HCT116 (cell line): ENCODE results near the gene SCN1B.

Experiments
- EGR1 ChIP-seq: IDR thresholded peaks from 2 replicates; pipeline ENCODE4 v1.6.1; 2012; ENCODE audit warnings: low read depth
- POLR2A ChIP-seq: IDR thresholded peaks from 2 replicates; pipeline ENCODE4 v1.7.0; 2011; ENCODE audit warnings: borderline replicate concordance; ENCODE audit not compliant: insufficient read depth, insufficient read length; ENCODE audit errors: extremely low read depth
- POLR2AphosphoS5 ChIP-seq: IDR thresholded peaks from 2 replicates; pipeline ENCODE4 v1.6.1; 2011; ENCODE audit warnings: mild to moderate bottlenecking, low read depth, low read length, moderate library complexity
- RAD21 ChIP-seq: IDR thresholded peaks from 2 replicates; pipeline ENCODE4 v1.6.1; 2012; ENCODE audit warnings: low read depth, mild to moderate bottlenecking
- SP1 ChIP-seq: IDR thresholded peaks from 2 replicates; pipeline ENCODE4 v1.6.1; 2012; ENCODE audit warnings: low read depth
- SRF ChIP-seq: IDR thresholded peaks from 2 replicates; pipeline ENCODE4 v1.6.1; 2012; ENCODE audit warnings: low read depth
- ZFX ChIP-seq: fragments of 450-650 bp; IDR thresholded peaks from 2 replicates; pipeline ENCODE4 v1.6.1; 2017
- ZNF274 ChIP-seq: fragments of 200-500 bp; sonication (Bioruptor generic); IDR thresholded peaks from 2 replicates; pipeline ENCODE4 v1.6.1; 2014; ENCODE audit warnings: mild to moderate bottlenecking, low read depth, low read length, inconsistent platforms
- TF ChIP-seq, protein P1 (sequence below), 3 experiments: fragments of 200-600 bp in 1 of 3; sonication (generic) in 1 of 3; IDR thresholded peaks in 2 of 3; conservative IDR thresholded peaks in 1 of 3; 2 replicates each; pipeline ENCODE4 v1.5.1; 2012 to 2017; ENCODE audit warnings: low read depth in 2 of 3, low read length in 2 of 3, antibody characterized with exemption in 1 of 3, borderline replicate concordance in 1 of 3, control low read depth in 1 of 3, mild to moderate bottlenecking in 1 of 3, mixed read lengths in 1 of 3, mixed run types in 1 of 3, moderate library complexity in 1 of 3; ENCODE audit not compliant: insufficient read depth in 1 of 3
- TF ChIP-seq, protein P2 (sequence below): IDR thresholded peaks from 2 replicates; pipeline ENCODE4 v1.6.1; 2012

DNA sequence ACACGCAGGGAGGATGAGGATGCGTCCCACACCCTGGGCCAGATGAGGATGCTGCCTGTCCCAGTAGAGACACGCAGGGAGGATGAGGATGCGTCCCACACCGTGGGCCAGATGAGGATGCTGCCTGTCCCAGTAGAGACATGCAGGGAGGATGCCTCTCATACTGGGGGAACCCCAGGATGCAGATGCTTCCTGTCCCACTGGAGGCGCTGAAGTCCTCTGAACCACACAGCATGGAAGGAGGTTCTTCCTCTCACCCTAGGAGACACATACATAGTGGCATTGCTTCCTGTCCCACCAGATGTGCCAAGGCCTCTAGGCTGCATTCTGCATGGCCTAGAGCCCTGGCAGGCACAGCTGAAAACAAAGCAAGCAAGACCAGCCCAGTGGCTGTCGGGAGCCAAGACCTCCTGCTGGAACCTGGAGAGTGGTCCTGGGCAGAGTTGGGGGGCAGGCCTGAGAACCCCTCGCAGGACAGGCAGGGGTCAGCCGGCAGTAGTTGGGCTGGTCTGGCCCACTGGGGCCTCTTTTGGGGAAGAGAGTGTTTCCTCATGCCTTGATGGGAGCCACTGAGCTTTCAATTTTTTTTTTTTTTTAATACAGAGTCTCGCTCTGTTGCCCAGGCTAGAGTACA is 15.5 kb downstream of the SCN1B start:
- TF ChIP-seq ZNF274 (no peak), SP1 (no peak), POLR2A (no peak), POLR2AphosphoS5 (no peak), SRF (no peak), ZFX (no peak), RAD21 (peak; percentile 27; the same call in 1 of the 2 replicates), EGR1 (no peak)
- TF ChIP-seq, protein P1, sequence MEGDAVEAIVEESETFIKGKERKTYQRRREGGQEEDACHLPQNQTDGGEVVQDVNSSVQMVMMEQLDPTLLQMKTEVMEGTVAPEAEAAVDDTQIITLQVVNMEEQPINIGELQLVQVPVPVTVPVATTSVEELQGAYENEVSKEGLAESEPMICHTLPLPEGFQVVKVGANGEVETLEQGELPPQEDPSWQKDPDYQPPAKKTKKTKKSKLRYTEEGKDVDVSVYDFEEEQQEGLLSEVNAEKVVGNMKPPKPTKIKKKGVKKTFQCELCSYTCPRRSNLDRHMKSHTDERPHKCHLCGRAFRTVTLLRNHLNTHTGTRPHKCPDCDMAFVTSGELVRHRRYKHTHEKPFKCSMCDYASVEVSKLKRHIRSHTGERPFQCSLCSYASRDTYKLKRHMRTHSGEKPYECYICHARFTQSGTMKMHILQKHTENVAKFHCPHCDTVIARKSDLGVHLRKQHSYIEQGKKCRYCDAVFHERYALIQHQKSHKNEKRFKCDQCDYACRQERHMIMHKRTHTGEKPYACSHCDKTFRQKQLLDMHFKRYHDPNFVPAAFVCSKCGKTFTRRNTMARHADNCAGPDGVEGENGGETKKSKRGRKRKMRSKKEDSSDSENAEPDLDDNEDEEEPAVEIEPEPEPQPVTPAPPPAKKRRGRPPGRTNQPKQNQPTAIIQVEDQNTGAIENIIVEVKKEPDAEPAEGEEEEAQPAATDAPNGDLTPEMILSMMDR (IDR thresholded peaks at IDR 0.05 in 2 of 3, conservative IDR thresholded peaks at IDR 0.05 in 1 of 3; ENCODE audit: borderline replicate concordance in 1 of 3, insufficient read depth in 1 of 3, low read depth in 2 of 3, low read length in 2 of 3): peak; percentile 13 to 50 (median 48); a peak in 3 of 6 replicates
- TF ChIP-seq, protein P2, sequence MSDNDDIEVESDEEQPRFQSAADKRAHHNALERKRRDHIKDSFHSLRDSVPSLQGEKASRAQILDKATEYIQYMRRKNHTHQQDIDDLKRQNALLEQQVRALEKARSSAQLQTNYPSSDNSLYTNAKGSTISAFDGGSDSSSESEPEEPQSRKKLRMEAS: no peak
